Left ventricle myocardium superior (tissue), 1 donor: Measurements from ENCODE around the gene ING4. TPM values are rescaled to one million over a fixed set of nuclear protein-coding genes. Genes with fewer than 3 reads are reported as not detected.

Experiments
- ATAC-seq: fragments of 200-7000 bp; cut with Tn5 transposase; one replicate; pipeline ENCODE4 v1.9.1; 2020; ENCODE audit warnings: mild to moderate bottlenecking, moderate library complexity
- DNase-seq: peaks from one replicate; pipeline ENCODE4 v3.0.0-alpha.2; 2020
- intact Hi-C: fragments of 100-400 bp; cut with micrococcal nuclease; formaldehyde crosslinking; loops from one replicate; pipeline ENCODE4 v1.11.0; 2022
- total RNA-seq: library from RNA; stranded (reverse); fragmentation: NEBNext Ultra II Directional; extraction: Animal tissue kit (Norgen Biotek cat#: 25700); gene quantifications from one replicate; pipeline ENCODE4 v1.2.1, GENCODE V29; 2021
- donor health status: DM: no; HTN: yes; CAD: no; lungs with severe emphysema.

Gene ING4
- total RNA-seq, 1 donor from 2014 or later, result 30.1 TPM

DNA sequence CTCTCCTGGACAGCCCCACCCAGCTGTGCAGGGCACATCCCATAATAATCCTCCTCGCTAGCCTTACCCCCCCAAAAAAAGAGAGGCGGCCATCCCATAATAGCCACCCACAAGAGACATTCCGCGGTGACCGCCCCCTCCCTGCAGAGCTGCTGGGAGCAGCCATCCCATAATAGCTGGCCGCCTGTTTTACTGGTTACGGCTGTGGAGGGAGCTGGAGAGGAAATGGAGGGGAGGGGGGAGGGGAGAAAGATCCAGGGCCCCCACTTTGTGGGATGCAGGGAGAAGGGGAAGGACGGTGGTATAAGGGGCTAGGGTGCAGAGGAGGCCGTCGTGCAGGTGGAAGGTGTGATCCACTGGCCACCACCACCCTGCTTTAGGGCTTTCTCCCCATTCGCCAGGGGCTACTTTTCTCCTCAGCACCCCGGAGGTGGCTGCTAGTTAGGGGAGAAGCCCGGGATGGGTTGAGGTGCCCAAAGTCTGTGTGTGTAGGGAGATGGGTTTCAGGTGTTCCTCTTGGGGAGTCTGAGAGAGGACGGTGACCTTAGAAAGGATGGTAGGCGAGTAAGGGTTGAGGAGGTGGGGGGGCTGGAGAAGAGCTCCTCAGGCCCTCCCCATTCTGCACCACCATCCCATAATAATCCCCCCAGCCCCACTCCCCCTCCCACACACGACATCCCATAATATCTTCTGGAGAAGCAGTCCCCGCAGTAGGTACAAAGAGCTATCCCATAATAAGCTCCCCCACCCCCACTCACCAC, 49.7 kb downstream of the ING4 start:
- intact Hi-C loops, result no loop called here
- peak; percentile 37 for ATAC-seq
- DNase-seq, result peak; percentile 80

- no peak for ATAC-seq
- intact Hi-C loops, result no loop called here
Observed at GRCh38 chr12:6612652-6613014, 50.3 kb downstream of the ING4 start.

DNA sequence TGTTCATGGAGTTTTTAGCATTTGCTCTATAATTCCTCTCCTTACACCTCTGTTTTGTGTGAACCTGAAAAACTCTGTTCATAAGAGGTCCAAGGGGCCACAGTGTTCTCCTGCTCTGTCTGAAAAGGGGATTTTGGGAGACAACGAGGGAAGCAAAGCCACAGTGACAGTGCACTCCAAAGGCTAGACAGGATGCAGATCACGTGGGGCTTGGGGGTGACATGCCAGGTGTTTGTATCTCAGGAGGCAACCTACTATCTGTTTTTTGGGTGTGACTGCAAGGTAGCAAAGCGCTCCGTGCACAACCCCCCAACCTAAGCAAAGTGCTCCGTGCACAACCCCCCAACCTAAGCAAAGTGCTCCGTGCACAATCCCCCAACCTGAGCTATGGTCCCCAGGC, 50.7 kb downstream of the ING4 start:
- ATAC-seq, result no peak
- DNase-seq, result no peak
- intact Hi-C loops, result no loop called here

More at GRCh38 chr12:6612652-6613014, 50.3 kb downstream of the ING4 start:
- no peak for DNase-seq

GRCh38 chr12:6608592-6609281, 54.2 kb downstream of the ING4 start:
- intact Hi-C loops, result no loop called here

DNA sequence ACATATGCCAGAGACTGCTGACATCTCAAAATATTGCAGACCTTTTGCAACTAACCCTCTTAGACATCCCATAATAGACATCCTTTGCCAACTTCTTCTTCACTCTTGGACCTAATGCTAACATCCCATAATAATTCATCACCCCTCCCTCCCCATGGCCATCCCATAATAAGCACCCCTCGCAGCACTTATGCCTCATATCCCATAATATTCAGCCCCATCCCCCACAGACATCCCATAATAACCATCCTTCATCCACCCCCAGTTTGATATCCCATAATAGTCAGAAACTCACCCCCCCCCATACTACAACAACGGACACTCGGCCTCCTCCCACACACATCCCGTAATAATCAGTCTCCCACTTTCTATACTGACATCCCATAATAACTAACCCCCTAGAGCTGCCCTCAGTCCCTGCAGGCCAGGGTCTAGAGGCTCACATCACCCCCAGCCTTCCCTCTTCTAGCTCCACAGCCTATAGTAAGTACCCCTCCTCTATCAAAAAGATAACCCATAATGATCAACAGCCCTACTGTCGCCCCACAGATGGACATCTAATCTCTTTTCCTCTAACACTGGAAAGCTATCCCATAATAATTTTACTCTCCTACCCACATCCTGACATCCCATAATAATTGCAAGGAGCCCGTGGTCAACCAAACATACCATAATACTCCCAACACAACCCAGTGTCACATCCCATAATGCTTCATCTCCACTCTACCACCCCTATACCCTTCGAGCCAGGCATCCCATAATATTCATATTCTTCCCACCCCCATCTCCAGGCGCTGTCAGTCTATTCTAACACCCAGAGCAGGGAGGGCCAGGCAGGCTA, 54.9 kb downstream of the ING4 start:
- DNase-seq, result no peak
- ATAC-seq, result peak; percentile 1
- intact Hi-C loops, result no loop called here

More at GRCh38 chr12:6608592-6609281, 54.2 kb downstream of the ING4 start:
- ATAC-seq, result no peak
- peak; percentile 48 for DNase-seq

DNA sequence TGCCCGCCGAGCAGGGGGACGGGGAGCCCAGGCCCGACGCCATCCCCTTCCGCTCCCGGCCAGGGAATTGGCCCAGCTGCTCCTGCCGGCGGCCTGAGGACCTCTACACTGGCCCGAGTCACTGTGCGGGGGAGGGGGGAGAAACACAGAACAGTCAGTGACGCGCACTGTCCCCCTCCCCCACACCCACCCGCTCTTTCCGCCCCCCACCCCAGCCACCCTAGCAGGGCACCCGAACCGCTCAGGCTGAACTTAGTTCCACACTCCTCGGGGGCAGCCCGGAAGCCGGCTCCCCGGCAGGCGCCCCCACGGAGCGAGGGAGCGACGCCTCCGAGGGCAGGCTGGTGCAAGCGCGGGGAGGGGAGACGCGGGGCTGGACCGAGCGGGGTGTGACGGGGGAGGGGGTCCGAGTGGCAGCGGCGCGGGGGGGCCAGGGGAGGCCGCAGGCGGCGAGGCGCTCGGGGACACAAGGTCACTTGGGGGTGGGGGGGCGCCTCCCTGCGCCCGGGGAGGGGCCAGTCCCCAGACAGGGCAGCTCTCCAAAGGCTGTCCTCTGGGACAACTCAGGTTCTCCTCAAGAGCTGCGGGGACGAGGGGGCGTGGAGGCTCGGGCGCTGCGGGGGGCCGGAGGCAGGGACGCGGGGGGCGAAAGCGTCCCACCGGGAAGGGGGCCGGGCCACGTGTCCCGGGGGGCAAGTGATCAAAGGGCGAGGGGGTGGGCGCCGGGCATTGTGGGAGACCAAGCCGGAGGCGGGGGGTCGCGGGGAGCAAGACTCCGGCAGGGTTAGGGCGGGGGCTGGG, 56.4 kb downstream of the ING4 start:
- peak; percentile 84 for DNase-seq
- intact Hi-C loops, result no loop called here
- ATAC-seq, result peak; percentile 65

DNA sequence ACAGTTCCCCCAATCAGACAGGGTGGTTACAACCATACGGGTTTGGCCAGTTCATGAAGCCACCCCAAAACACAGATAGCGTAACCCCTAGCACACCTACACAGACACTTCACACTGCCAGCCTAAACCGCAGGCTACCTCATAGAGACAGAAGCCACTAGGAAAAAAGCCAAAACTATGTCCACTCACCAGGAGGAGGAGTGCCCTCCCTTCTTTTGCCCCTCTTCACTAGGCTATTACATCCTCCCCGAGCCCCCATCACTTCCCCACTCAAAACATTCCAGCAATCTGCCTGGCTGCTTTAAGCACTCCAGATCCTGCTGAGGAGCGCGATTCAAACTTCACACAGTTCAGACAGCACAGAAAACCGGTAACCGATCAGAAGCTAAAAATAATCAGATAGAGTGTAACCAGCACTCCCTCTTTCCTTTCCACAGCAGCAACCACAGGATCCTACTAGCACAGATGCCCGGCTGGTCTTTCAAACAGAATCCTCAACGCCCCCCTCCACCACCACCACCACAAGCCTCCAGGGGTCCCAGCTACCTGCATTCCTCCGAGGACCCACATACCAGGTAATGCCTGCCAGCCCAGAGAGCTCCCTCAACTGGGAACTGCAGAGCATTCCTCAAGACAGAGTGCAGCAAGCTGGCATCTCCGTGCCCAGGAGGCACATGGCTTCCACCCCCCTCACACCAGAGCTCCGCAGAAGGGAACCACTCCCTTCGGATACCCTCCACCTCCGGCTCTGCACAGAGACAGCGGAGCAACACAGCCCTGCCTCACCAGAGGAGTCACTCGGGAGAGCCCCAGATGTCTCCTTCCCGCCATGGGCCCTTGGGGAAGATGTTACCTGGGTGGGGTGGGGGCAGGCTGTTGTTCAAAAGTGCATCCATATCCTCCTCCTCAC, 57.2 kb downstream of the ING4 start:
- DNase-seq (no peak), ATAC-seq (peak; percentile 1)
- intact Hi-C loops, result no loop called here

DNA sequence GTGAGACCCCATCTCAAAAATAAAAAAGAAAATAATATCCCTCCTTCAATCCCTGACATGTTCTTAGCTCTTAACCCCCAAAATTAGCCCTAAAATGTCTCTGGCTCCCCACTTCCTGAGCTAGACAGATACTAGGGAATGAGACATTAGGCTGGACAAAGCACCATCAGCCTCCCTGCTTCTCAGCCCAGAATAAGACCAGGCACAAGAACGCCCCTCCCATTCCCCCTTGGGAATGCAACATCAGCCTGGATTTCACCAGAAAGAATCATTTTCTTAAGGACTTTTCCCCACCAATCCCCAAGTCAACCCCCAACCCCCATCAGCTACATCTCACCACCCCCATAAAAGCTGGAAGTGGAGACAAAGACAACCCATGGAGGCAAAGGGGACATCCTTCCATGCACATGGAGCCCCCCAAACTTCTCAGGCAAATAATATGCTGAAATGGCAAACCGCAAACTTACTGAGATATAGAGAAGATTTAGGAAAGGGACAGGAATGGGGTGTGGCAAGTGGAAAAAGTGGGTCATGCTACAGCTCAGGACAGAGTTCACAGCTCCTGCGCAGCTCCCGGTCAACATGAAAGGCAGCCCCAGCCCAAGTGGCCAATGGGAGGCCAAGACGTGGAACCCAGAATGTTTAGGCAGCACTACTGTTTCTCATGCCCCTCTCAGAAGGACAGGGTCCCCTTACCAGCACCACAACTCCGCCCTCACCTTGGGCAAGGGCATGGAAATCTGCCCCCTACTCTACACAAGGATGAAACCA, 58.5 kb downstream of the ING4 start:
- no peak for DNase-seq
- intact Hi-C loops, result no loop called here
- no peak for ATAC-seq

- DNase-seq (peak; percentile 73), ATAC-seq (peak; percentile 4)
- intact Hi-C loops, result no loop called here
Observed at GRCh38 chr12:6603095-6603567, 59.8 kb downstream of the ING4 start.

- ATAC-seq, result no peak
- DNase-seq, result no peak
- intact Hi-C loops, result no loop called here
Observed at GRCh38 chr12:6602526-6602925, 60.4 kb downstream of the ING4 start.

Other genes starting within 250 kb of the ING4 start
- gene CD27, start 218.2 kb downstream of the ING4 start, total RNA-seq, result 0.20 TPM
- gene TAPBPL, start 211.1 kb downstream of the ING4 start, total RNA-seq, result 13.1 TPM
- 3.6 TPM for gene VAMP1, start 192.4 kb downstream of the ING4 start, total RNA-seq
- 275 TPM for gene MRPL51, start 169.9 kb downstream of the ING4 start, total RNA-seq
- 13.1 TPM for gene NCAPD2, start 169.0 kb downstream of the ING4 start, total RNA-seq
- 4,526 TPM for gene GAPDH, start 128.6 kb downstream of the ING4 start, total RNA-seq
- 14.9 TPM for gene IFFO1, start 107.1 kb downstream of the ING4 start, total RNA-seq
- 16.1 TPM for gene NOP2, start 94.8 kb downstream of the ING4 start, total RNA-seq
- gene CHD4, start 55.7 kb downstream of the ING4 start, total RNA-seq, result 159 TPM
- 8.6 TPM for gene LPAR5, start 27.2 kb downstream of the ING4 start, total RNA-seq
- 2.2 TPM for gene ACRBP, start 15.7 kb downstream of the ING4 start, total RNA-seq
- gene ZNF384, start 26.3 kb upstream of the ING4 start, total RNA-seq, result 31.8 TPM
- 0.25 TPM for gene PIANP, start 37.7 kb upstream of the ING4 start, total RNA-seq
- gene COPS7A, start 60.9 kb upstream of the ING4 start, total RNA-seq, result 81.9 TPM
- gene MLF2, start 90.0 kb upstream of the ING4 start, total RNA-seq, result 158 TPM
- gene PTMS, start 103.2 kb upstream of the ING4 start, total RNA-seq, result 133 TPM
- gene LAG3, start 109.4 kb upstream of the ING4 start, total RNA-seq, result 0.37 TPM
- 8.4 TPM for gene CD4, start 126.4 kb upstream of the ING4 start, total RNA-seq
- 5.3 TPM for gene GPR162, start 158.7 kb upstream of the ING4 start, total RNA-seq
- gene P3H3, start 165.3 kb upstream of the ING4 start, total RNA-seq, result 11.5 TPM
- gene GNB3, start 177.8 kb upstream of the ING4 start, total RNA-seq, result 5.4 TPM
- gene CDCA3, start 188.2 kb upstream of the ING4 start, total RNA-seq, result 0.32 TPM
- gene USP5, start 189.0 kb upstream of the ING4 start, total RNA-seq, result 66.2 TPM
- gene TPI1, start 204.4 kb upstream of the ING4 start, total RNA-seq, result 855 TPM
- gene SPSB2, start 210.2 kb upstream of the ING4 start, total RNA-seq, result 2.2 TPM
- 7.7 TPM for gene LRRC23, start 241.7 kb upstream of the ING4 start, total RNA-seq